Kidney epithelial cell (primary cell): Measurements from ENCODE around the gene FOXO6. TPM values are rescaled to one million over a fixed set of nuclear protein-coding genes. Genes with fewer than 3 reads are reported as not detected.

ENCODE experiments used
- DNase-seq: peaks from one replicate; pipeline ENCODE4 v3.0.0-alpha.2; 2010; ENCODE audit warnings: low read depth
- H3K27me3 ChIP-seq: 2 replicates; pipeline ENCODE4 v1.6.0; 2011; ENCODE audit warnings: low read length; ENCODE audit not compliant: control insufficient read depth, insufficient read depth
- H3K36me3 ChIP-seq: 2 replicates; pipeline ENCODE4 v1.5.1; 2011; ENCODE audit warnings: low read length; ENCODE audit not compliant: control insufficient read depth, insufficient read depth
- H3K4me3 ChIP-seq: 2 replicates; pipeline ENCODE4 v1.5.1; 2011; ENCODE audit warnings: low read depth, mild to moderate bottlenecking, control low read depth, low read length
- total RNA-seq: library from RNA; depleted of rRNA; stranded (reverse); fragments of >200 nt; gene quantifications from 2 replicates; pipeline ENCODE4 v1.2.3, GENCODE V29; 2015
- TF ChIP-seq, protein P1 (sequence below): IDR thresholded peaks from 2 replicates; pipeline ENCODE4 v1.5.1; 2011; ENCODE audit warnings: mild to moderate bottlenecking, moderate library complexity, low read length, control low read depth, inconsistent platforms; ENCODE audit not compliant: insufficient read depth, poor library complexity, severe bottlenecking

FOXO6 gene
- total RNA-seq, 1 donor from 2014 or later, result 0.67 TPM

DNA sequence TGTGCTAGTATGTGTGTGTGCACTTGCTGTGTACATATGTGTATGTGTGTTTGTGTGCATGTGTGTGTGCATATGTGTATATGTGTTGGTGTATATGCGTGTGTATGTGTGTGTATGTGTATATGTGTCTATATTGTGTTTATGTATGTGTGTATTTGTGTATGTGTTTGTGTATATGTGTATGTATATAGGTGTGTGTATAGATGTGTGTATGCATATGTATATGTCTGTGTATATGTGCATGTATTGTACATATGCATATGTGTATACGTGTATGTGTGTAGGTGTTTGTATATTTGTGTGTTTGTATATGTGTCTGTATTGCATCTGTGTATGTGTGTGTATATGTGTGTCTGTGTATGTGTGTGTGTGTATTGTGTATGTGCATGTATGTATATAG is 64.1 kb downstream of the FOXO6 start:
- DNase-seq, result no peak

DNA sequence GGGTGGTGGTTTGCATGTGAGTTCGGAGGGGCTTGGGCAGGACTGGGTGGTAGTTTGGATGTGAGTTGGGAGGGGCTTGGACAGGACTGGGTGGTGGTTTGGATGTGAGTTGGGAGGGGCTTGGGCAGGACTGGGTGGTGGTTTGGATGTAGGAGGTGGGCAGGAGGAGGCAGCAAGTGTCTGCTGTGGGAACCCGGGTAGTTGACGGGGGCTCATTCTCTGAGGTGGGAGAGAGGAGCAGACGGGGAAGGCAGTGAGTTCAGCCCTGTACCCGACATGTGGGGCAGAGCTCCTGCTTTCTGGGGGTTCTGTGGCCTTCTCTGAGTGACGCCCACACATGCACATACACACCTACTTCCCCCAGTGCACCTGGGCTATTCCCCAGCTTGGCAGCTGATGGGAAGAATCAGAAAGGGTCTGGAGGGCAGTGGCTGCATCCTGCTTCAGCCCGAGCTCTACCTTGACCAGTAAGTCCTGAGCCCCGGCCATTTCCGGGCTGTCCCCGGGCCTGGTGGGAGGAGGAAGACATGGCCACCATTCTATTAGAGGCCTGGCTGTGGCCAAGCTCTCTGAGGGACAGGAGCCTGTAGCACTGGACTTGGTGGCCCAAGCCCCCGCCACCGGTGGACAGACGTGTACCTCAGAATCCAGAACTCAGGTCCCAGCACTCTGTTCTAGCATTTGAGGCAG is 65.1 kb downstream of the FOXO6 start:
- peaks cover 2% of the 10 kb centered on the region for H3K27me3 ChIP-seq
- TF ChIP-seq, protein P1, sequence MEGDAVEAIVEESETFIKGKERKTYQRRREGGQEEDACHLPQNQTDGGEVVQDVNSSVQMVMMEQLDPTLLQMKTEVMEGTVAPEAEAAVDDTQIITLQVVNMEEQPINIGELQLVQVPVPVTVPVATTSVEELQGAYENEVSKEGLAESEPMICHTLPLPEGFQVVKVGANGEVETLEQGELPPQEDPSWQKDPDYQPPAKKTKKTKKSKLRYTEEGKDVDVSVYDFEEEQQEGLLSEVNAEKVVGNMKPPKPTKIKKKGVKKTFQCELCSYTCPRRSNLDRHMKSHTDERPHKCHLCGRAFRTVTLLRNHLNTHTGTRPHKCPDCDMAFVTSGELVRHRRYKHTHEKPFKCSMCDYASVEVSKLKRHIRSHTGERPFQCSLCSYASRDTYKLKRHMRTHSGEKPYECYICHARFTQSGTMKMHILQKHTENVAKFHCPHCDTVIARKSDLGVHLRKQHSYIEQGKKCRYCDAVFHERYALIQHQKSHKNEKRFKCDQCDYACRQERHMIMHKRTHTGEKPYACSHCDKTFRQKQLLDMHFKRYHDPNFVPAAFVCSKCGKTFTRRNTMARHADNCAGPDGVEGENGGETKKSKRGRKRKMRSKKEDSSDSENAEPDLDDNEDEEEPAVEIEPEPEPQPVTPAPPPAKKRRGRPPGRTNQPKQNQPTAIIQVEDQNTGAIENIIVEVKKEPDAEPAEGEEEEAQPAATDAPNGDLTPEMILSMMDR, result no peak
- no peaks in the 10 kb centered on the region for H3K36me3 ChIP-seq
- no peak overlapping the region for H3K4me3 ChIP-seq
- DNase-seq, result no peak

More for the DNA sequence above, 64.1 kb downstream of the FOXO6 start:
- Histone ChIP-seq H3K36me3 (no peaks in the 10 kb centered on the region), H3K4me3 (no peak overlapping the region), H3K27me3 (peaks cover 2% of the 10 kb centered on the region)
- TF ChIP-seq, protein P1, result no peak

DNA sequence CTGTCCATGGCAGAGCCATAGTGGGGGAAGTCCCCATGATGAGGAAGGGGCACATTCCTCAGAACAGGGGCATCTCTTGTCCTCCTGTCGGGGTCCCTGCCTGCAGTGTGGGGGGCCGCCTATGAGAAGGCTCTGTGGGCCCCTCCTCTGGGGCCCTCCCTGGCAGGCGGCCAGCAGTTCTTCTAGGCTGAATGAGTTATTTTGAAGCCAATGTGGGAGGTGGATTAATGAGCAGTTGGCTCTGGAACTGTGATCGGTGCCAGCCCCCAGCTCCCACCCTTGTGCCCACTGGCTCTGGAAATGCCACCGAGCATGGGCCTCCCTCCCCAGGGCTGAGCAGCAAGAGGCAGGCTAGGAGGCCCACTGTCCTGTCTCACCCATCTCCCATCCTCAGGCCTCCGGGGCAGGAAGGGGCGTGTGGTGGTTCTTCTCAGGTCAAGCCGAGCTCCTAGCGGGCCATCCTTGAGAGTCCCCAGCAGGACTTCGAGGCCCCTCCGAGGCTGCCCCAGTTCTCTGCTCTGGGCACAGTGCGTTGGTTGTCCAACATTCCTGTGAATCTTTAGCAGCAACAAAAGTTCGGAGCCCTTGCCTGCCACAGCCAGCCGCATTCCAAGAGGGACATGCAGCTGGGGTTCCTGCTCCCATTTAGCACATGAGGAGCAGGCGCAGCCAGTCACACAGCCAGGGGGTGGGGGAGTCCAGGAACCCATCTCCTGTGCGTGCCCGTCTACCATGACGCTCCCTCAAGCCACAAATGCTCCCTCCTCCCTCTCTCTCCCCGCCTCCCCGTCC is 66.1 kb downstream of the FOXO6 start:
- TF ChIP-seq, protein P1, result no peak
- H3K4me3 ChIP-seq, result no peak overlapping the region
- peaks cover 2% of the 10 kb centered on the region for H3K27me3 ChIP-seq
- no peak for DNase-seq
- H3K36me3 ChIP-seq, result no peaks in the 10 kb centered on the region

DNA sequence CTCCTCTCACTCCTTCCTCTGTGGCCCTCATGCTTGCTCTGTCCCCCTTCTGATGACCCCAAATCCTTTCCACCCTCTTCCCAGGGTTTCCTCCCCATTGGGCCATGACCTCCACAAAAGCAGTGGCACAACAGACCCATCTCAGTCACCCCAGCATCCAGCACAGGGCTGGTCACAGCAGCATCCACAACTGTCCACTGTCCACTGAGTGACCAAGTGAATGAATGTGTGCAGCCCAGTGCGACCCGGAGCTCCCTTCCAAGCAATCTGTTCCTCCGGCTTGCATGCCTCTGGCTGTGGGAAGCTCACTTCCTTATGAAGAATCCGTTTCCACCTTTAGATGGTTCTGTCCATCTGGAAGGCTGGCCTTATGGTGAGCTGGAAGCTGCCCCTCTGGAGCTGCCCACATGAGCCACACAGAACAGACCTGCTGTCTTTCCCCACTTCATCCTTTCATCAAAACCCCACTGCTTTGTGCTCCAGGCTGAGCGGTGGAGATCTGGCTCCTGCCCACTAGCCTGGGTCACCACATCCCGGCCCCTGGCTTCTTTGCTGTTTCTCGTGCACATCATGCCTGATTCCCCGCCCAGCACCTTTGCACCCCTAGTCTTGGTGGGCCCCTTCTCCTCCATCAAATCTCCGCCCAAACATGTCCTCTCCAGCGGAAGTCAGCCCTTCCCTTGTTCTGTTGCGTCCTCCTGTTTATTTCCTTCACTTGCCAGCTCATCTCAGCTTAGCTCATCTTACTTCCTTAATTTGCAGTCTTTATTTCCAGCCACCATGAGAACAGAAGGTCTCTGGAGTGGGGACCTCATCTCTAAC is 66.9 kb downstream of the FOXO6 start:
- no peaks in the 10 kb centered on the region for H3K36me3 ChIP-seq
- TF ChIP-seq, protein P1, result no peak
- DNase-seq, result no peak
- H3K4me3 ChIP-seq, result no peak overlapping the region
- H3K27me3 ChIP-seq, result peaks cover 2% of the 10 kb centered on the region

DNA sequence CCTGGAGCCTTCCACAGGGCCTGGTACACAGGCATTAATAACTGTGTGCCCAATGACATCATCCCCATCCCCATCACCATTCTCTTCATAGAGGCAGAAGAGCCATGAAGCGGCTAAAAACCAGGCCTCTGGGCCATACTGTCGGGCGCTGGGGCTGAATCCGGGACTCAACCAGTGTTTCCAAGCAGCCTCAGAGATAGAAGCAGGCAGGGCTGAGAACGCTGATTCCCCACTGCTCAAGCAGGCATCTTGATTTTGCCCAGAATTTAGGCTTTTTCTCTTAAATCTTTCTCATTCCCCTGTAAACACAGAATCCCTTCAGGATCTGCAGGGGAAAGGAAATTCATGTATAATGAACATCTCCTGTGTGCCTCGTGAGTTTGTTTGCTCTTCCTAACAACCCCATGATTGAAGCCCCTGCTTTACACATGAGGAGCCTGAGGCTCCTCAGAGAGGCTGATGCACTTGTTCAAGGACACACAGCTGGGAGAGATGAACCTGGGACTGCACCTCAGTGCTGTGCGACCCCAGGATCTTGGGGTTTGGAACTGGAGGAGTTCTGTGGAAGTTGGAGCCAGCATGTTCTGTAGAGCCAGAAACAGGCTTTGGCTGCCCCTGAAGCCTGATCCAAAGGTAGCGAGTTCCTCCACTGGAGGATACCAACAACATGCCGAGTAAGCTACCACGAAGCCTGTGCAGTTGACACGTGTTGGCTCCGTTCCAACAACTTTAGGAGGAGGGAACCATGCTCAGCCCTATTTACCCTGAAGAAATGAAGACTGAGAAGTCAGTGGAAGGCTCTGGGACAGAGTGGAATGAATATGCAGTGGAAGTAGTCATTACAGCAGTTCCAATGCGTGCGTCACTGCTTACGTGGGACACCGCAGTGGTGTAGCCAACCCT is 67.8 kb downstream of the FOXO6 start:
- Histone ChIP-seq H3K27me3 (peaks cover 2% of the 10 kb centered on the region), H3K36me3 (no peaks in the 10 kb centered on the region), H3K4me3 (no peak overlapping the region)
- TF ChIP-seq, protein P1, result no peak
- DNase-seq, result no peak
